B cell (primary cell): Measurements from ENCODE around the gene NDOR1.

Source experiments
- CTCF ChIP-seq: fragments of 200-600 bp; IDR thresholded peaks from one replicate; pipeline ENCODE4 v1.8.0; 2022; ENCODE audit warnings: antibody characterized with exemption, mild to moderate bottlenecking
- EZH2 ChIP-seq: IDR thresholded peaks from 2 replicates; pipeline ENCODE4 v1.6.1; 2012; ENCODE audit warnings: borderline replicate concordance, low read depth, mild to moderate bottlenecking, moderate library complexity, low read length; ENCODE audit not compliant: insufficient read depth, poor library complexity, severe bottlenecking

GRCh38 chr9:137247135-137247915 lies 41.8 kb downstream of the NDOR1 start:
- TF ChIP-seq CTCF (no peak), EZH2 (no peak)
